ENCODE data around the gene KRTAP4-7. TPM values are rescaled to one million over a fixed set of nuclear protein-coding genes. Genes with fewer than 3 reads are reported as not detected.
"Not testable (repeated sequence)": the region's sequence is repeated elsewhere in the genome, so short reads cannot be mapped to it uniquely, and the experiment has no call there.

The KRTAP4-7 gene
- total RNA-seq, 3 donors from 2014 or later: not detected

GRCh38 chr17:41082626-41083025 lies 1.3 kb upstream of the KRTAP4-7 start:
- ATAC-seq: no peak
- TF ChIP-seq CTCF (IDR thresholded peaks at IDR 0.05): no peak
- no peak for DNase-seq
- Histone ChIP-seq H3K4me3 (no peak overlapping the region), H3K36me3 (ENCODE audit: low read depth) (no peaks in the 10 kb centered on the region), H3K9me3 (no peaks in the 10 kb centered on the region), H3K4me1 (ENCODE audit: low read depth) (no peaks in the 10 kb centered on the region)
- intact Hi-C loops (cut with DNase I, micrococcal nuclease): no loop called here

GRCh38 chr17:41083427-41083826 lies 523 bp upstream of the KRTAP4-7 start:
- ATAC-seq; H3K4me3 ChIP-seq; H3K9me3 ChIP-seq; DNase-seq; H3K4me1 ChIP-seq (ENCODE audit: low read depth); intact Hi-C loops (cut with DNase I, micrococcal nuclease); H3K36me3 ChIP-seq (ENCODE audit: low read depth): not testable (repeated sequence)

- H3K36me3 ChIP-seq (ENCODE audit: low read depth); DNase-seq; intact Hi-C loops (cut with DNase I, micrococcal nuclease); H3K9me3 ChIP-seq; ATAC-seq; H3K4me1 ChIP-seq (ENCODE audit: low read depth); H3K4me3 ChIP-seq: not testable (repeated sequence)
Observed at GRCh38 chr17:41088760-41089352, 4.9 kb downstream of the KRTAP4-7 start.

GRCh38 chr17:41096055-41096454 lies 12.1 kb downstream of the KRTAP4-7 start:
- intact Hi-C loops (cut with DNase I, micrococcal nuclease): no loop called here
- ATAC-seq: no peak
- DNase-seq: no peak

GRCh38 chr17:41098042-41098441 lies 14.1 kb downstream of the KRTAP4-7 start, which contains the start of gene KRTAP4-8:
Gene KRTAP4-8, minus strand, starts transcription at chr17:41098142. Its CDS starts 58 bp downstream, at chr17:41098084.
- no peaks in the 10 kb centered on the region for H3K9me3 ChIP-seq
- DNase-seq (no peak), ATAC-seq (no peak)
- H3K4me1 ChIP-seq (ENCODE audit: low read depth): no peaks in the 10 kb centered on the region
- TF ChIP-seq CTCF (IDR thresholded peaks at IDR 0.05): no peak
- H3K36me3 ChIP-seq (ENCODE audit: low read depth): no peaks in the 10 kb centered on the region
- H3K4me3 ChIP-seq: no peak within 1 kb of the TSS
- intact Hi-C loops (cut with DNase I, micrococcal nuclease): no loop called here

More at GRCh38 chr17:41096055-41096454, 12.1 kb downstream of the KRTAP4-7 start:
- Histone ChIP-seq H3K36me3 (ENCODE audit: low read depth) (no peaks in the 10 kb centered on the region), H3K9me3 (no peaks in the 10 kb centered on the region), H3K4me3 (no peak overlapping the region), H3K4me1 (ENCODE audit: low read depth) (no peaks in the 10 kb centered on the region)
- TF ChIP-seq CTCF (IDR thresholded peaks at IDR 0.05): no peak

GRCh38 chr17:41098481-41098880 lies 14.5 kb downstream of the KRTAP4-7 start:
- Histone ChIP-seq H3K36me3 (ENCODE audit: low read depth) (no peaks in the 10 kb centered on the region), H3K9me3 (no peaks in the 10 kb centered on the region), H3K4me1 (ENCODE audit: low read depth) (no peaks in the 10 kb centered on the region), H3K4me3 (no peak overlapping the region)
- intact Hi-C loops (cut with DNase I, micrococcal nuclease): no loop called here
- DNase-seq (no peak), ATAC-seq (no peak)
- TF ChIP-seq CTCF (IDR thresholded peaks at IDR 0.05): no peak

- intact Hi-C loops (cut with DNase I, micrococcal nuclease); H3K4me1 ChIP-seq (ENCODE audit: low read depth); ATAC-seq; H3K9me3 ChIP-seq; H3K36me3 ChIP-seq (ENCODE audit: low read depth); DNase-seq; H3K4me3 ChIP-seq: not testable (repeated sequence)
Observed at GRCh38 chr17:41099682-41100480, 15.9 kb downstream of the KRTAP4-7 start.
